ENCODE measurements around the gene TENT5C.

DNA sequence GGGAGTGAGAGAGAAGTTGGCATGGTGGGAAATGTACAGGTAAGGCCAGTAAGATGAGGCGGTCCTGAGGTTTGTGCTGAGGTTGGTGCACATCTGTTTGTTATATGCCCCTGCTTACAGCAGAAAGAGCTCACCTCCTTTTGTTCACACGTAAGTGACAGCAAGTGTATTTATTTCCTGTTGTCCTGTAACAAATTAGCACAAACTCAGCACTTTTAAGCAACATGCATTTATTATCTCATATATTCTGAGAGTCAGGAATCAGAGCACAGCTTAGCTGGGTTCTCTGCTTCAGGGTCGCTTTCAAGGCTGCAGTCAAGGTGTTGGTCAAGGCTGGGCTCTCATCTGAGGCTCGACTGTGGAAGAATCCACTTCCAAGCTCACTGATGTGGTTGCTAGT lies 45.8 kb downstream of the TENT5C start:
- TF ChIP-seq, protein P1, sequence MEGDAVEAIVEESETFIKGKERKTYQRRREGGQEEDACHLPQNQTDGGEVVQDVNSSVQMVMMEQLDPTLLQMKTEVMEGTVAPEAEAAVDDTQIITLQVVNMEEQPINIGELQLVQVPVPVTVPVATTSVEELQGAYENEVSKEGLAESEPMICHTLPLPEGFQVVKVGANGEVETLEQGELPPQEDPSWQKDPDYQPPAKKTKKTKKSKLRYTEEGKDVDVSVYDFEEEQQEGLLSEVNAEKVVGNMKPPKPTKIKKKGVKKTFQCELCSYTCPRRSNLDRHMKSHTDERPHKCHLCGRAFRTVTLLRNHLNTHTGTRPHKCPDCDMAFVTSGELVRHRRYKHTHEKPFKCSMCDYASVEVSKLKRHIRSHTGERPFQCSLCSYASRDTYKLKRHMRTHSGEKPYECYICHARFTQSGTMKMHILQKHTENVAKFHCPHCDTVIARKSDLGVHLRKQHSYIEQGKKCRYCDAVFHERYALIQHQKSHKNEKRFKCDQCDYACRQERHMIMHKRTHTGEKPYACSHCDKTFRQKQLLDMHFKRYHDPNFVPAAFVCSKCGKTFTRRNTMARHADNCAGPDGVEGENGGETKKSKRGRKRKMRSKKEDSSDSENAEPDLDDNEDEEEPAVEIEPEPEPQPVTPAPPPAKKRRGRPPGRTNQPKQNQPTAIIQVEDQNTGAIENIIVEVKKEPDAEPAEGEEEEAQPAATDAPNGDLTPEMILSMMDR (IDR thresholded peaks at IDR 0.05; ENCODE audit: low read length): no peak
- TF ChIP-seq EZH2 (IDR thresholded peaks at IDR 0.05; ENCODE audit: borderline replicate concordance, low read length): no peak

Data from OCI-LY1 (cell line).